CD14-positive monocyte (primary cell): Measurements from ENCODE around the gene ZC3H12C. TPM values are rescaled to one million over a fixed set of nuclear protein-coding genes. Genes with fewer than 3 reads are reported as not detected.

Source experiments
- DNase-seq, 3 donors: peaks; one replicate each; pipeline ENCODE4 v3.0.0-alpha.2; 2011 to 2022
- H2AFZ ChIP-seq: 2 replicates; pipeline ENCODE4 v1.6.0; 2012; ENCODE audit warnings: mild to moderate bottlenecking, low read depth, low read length, inconsistent platforms; ENCODE audit not compliant: insufficient read depth, poor library complexity, severe bottlenecking
- H3K27ac ChIP-seq, 2 donors: 1 replicate in 1 of 2; 2 replicates in 1 of 2; pipeline ENCODE4 v1.5.1; 2012 to 2013; ENCODE audit warnings: low read length in 2 of 2, control low read depth in 1 of 2, inconsistent platforms in 1 of 2, low read depth in 1 of 2, mild to moderate bottlenecking in 1 of 2
- H3K27me3 ChIP-seq, 2 donors: one replicate each; pipeline versions ENCODE4 v1.6.0 to v1.6.1; 2011 to 2013; ENCODE audit warnings: low read length in 2 of 2; ENCODE audit not compliant: control insufficient read depth in 2 of 2, insufficient read depth in 2 of 2
- H3K36me3 ChIP-seq, 2 donors: replicated peaks in 1 of 2; 1 replicate in 1 of 2; 2 replicates in 1 of 2; pipeline versions ENCODE4 v1.5.1 to v1.6.1; 2012 to 2013; ENCODE audit warnings: low read length in 2 of 2, control low read depth in 1 of 2, inconsistent platforms in 1 of 2, mild to moderate bottlenecking in 1 of 2; ENCODE audit not compliant: insufficient read depth in 2 of 2, control insufficient read depth in 1 of 2
- H3K4me1 ChIP-seq, 2 donors: 1 replicate in 1 of 2; 2 replicates in 1 of 2; pipeline versions ENCODE4 v1.5.1 to v1.6.1; 2012 to 2013; ENCODE audit warnings: low read length in 2 of 2, control low read depth in 1 of 2, inconsistent platforms in 1 of 2, mild to moderate bottlenecking in 1 of 2, moderate library complexity in 1 of 2; ENCODE audit not compliant: insufficient read depth in 2 of 2, control insufficient read depth in 1 of 2
- H3K4me2 ChIP-seq: replicated peaks from 2 replicates; pipeline ENCODE3; 2012; ENCODE audit warnings: low read length, moderate library complexity, mild to moderate bottlenecking; ENCODE audit not compliant: poor library complexity, severe bottlenecking; ENCODE audit errors: extremely low read depth
- H3K4me3 ChIP-seq, 3 experiments: fragments of 200-600 bp in 1 of 3; sonication (generic) in 1 of 3; replicated peaks in 1 of 3; 1 replicate in 2 of 3; 2 replicates in 1 of 3; pipeline ENCODE4 v1.5.1; 2011 to 2013; ENCODE audit warnings: low read length in 3 of 3, mild to moderate bottlenecking in 3 of 3, control low read depth in 2 of 3, low read depth in 2 of 3, inconsistent platforms in 1 of 3, moderate library complexity in 1 of 3
- H3K79me2 ChIP-seq: 2 replicates; pipeline ENCODE4 v1.6.0; 2012; ENCODE audit warnings: mild to moderate bottlenecking, control low read depth, inconsistent platforms, low read length, moderate library complexity; ENCODE audit not compliant: insufficient read depth
- H3K9ac ChIP-seq: 2 replicates; pipeline ENCODE4 v1.6.0; 2017; ENCODE audit warnings: low read length, mild to moderate bottlenecking; ENCODE audit not compliant: insufficient read depth, poor library complexity, severe bottlenecking
- H3K9me3 ChIP-seq, 2 donors: replicated peaks in 1 of 2; 1 replicate in 1 of 2; 2 replicates in 1 of 2; pipeline versions ENCODE4 v1.5.1 to v1.6.1; 2012 to 2013; ENCODE audit warnings: low read length in 2 of 2, control low read depth in 1 of 2; ENCODE audit not compliant: control insufficient read depth in 1 of 2, insufficient read depth in 1 of 2
- H4K20me1 ChIP-seq: 2 replicates; pipeline ENCODE4 v1.6.0; 2012; ENCODE audit warnings: mild to moderate bottlenecking, low read length, control low read depth, moderate library complexity; ENCODE audit not compliant: insufficient read depth
- H3K27ac Mint-ChIP-seq, 7 donors: one replicate each; pipeline ENCODE4 v1.8.0; 2020; ENCODE audit warnings: mild to moderate bottlenecking in 7 of 7, mixed read lengths in 7 of 7, moderate library complexity in 6 of 7, inconsistent platforms in 2 of 7
- H3K27me3 Mint-ChIP-seq, 3 donors: one replicate each; pipeline ENCODE4 v1.8.0; 2021 to 2022; ENCODE audit warnings: low read depth in 3 of 3, mild to moderate bottlenecking in 3 of 3, mixed read lengths in 3 of 3, moderate library complexity in 3 of 3, inconsistent platforms in 1 of 3
- H3K36me3 Mint-ChIP-seq, 2 donors: one replicate each; pipeline ENCODE4 v1.8.0; 2020; ENCODE audit warnings: mixed read lengths in 2 of 2, inconsistent platforms in 1 of 2, mild to moderate bottlenecking in 1 of 2
- H3K4me1 Mint-ChIP-seq: one replicate; pipeline ENCODE4 v1.8.0; 2020; ENCODE audit warnings: mild to moderate bottlenecking, mixed read lengths
- H3K4me3 Mint-ChIP-seq, 2 donors: one replicate each; pipeline ENCODE4 v1.8.0; 2020; ENCODE audit warnings: mild to moderate bottlenecking in 2 of 2, mixed read lengths in 2 of 2, moderate library complexity in 1 of 2
- H3K9me3 Mint-ChIP-seq, 7 donors: one replicate each; pipeline ENCODE4 v1.8.0; 2020 to 2022; ENCODE audit warnings: mixed read lengths in 7 of 7, mild to moderate bottlenecking in 6 of 7, moderate library complexity in 6 of 7, inconsistent platforms in 2 of 7
- CTCF ChIP-seq: fragments of 200-600 bp; IDR thresholded peaks from one replicate; pipeline ENCODE4 v1.8.0; 2022; ENCODE audit warnings: antibody characterized with exemption, mild to moderate bottlenecking
- WGBS: methylation state at CpG from one replicate; pipeline ENCODE4 v1.1.5; 2013; ENCODE audit warnings: missing lambda C conversion rate; ENCODE audit not compliant: insufficient coverage; 5-methylcytosine and 5-hydroxymethylcytosine counted together
- intact Hi-C, 2 donors: fragments of 100-400 bp; cut with micrococcal nuclease; formaldehyde crosslinking; loops; one replicate each; pipeline versions ENCODE4 v1.15.0 to v1.15.1; 2023
- polyA plus RNA-seq, 3 donors: library from polyadenylated mRNA; depleted of rRNA in 1 of 3; unstranded in 2 of 3; stranded (reverse) in 1 of 3; fragments of 300-500 nt in 2 of 3; fragments of >200 nt in 1 of 3; fragmentation: Illumina TruSeq in 2 of 3; gene quantifications; 1 replicate in 2 of 3; 2 replicates in 1 of 3; pipeline ENCODE4 v1.2.3, GENCODE V29; 2012 to 2021

Gene ZC3H12C
- polyA plus RNA-seq, 3 donors, result 0.47 to 2.6 (median 0.73) TPM

DNA sequence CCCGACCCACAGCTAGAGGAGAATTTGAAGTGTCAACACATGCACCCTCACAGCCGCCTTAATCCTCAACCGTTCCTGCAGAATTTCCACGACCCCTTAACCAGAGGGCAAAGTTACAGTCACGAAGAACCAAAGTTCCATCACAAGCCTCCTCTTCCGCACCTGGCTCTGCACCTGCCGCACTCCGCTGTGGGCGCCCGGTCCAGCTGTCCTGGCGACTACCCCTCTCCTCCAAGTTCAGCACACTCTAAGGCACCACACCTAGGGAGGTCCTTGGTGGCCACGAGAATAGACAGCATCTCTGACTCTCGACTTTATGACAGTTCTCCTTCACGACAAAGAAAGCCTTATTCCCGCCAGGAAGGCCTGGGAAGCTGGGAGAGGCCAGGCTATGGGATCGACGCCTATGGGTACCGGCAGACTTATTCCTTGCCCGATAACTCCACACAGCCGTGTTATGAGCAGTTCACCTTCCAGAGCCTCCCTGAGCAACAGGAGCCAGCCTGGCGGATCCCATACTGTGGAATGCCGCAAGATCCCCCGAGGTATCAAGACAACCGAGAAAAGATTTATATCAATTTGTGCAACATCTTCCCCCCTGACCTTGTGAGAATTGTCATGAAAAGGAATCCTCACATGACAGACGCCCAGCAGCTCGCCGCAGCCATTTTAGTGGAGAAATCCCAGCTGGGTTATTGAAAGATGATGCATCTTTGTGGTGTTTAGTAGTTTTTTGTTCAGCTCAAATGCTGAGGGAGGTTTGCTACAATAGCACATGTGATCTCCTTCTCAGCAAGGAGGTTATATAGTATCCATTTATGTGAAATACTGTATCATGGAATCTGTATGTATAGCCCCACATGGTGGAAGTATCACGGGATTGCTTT, 72.1 kb downstream of the ZC3H12C start:
- no peak for DNase-seq
- Histone ChIP-seq H3K79me2 (no peaks in the 10 kb centered on the region), H3K4me3 (no peak overlapping the region), H2AFZ (no peak overlapping the region), H3K4me2 (no peak overlapping the region), H3K9me3 (no peaks in the 10 kb centered on the region), H4K20me1 (no peaks in the 10 kb centered on the region), H3K36me3 (peaks cover 42 to 65% of the 10 kb centered on the region in 2 donors), H3K27me3 (no peaks in the 10 kb centered on the region), H3K27ac (no peak overlapping the region), H3K9ac (no peak overlapping the region), H3K4me1 (no peaks in the 10 kb centered on the region)
- Mint-ChIP-seq H3K27me3 (peaks cover 0 to 1% (median 0%) of the 10 kb centered on the region in 3 donors), H3K4me1 (no peaks in the 10 kb centered on the region), H3K27ac (peak overlapping the region in 3 of 7 donors; percentile 13 to 17 (median 13)), H3K4me3 (no peak overlapping the region), H3K9me3 (no peaks in the 10 kb centered on the region), H3K36me3 (peaks cover 28 to 43% of the 10 kb centered on the region in 2 donors)
- 95% methylated on average over 20 of the region's 28 CpGs for WGBS
- no peak for TF ChIP-seq CTCF
- intact Hi-C loops, result no loop called here

DNA sequence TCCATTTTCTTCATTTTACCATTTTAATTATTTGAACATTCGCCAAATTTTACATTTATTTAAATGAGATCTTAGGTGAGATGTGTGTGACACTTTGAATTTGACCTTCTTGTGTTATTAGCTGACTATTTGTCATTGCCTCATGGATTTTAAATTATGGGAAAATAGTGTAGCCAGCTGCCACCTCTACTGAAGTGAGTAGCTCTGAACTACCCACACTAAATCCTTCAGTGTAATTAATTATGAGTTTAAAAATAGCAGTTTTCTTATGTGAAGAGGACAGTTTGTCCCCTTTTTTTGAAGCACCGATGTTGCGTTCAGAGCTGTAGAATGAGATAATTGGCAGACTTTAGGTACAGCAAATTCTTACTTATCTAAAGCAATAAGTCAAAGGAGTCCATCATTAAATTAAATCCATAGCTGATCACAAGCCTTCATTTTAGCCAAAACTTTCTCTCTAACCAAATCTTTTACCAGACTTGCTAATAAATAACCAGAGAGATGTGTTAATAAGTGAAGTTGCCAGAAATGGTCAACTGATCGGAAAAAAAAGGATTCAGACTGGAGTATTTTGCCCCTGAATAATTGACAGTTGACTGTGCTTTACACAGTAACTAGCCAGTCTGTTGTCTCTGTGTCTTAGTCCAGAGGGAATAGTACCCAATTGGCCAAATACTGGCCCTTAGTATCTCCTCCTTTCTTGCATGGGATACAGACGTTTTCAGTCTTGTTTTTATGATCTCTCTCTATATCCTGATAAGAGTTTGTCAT, 75.0 kb downstream of the ZC3H12C start:
- Mint-ChIP-seq H3K27ac (no peak overlapping the region), H3K9me3 (no peaks in the 10 kb centered on the region)

More for the DNA sequence above, 75.0 kb downstream of the ZC3H12C start:
- 100% methylated on average over 1 of the region's 5 CpGs for WGBS
- Histone ChIP-seq H3K4me3 (no peak overlapping the region), H2AFZ (no peak overlapping the region), H3K9ac (no peak overlapping the region), H3K9me3 (no peaks in the 10 kb centered on the region), H3K4me1 (no peaks in the 10 kb centered on the region), H3K27ac (no peak overlapping the region), H3K36me3 (peaks cover 26 to 38% of the 10 kb centered on the region in 2 donors), H3K27me3 (no peaks in the 10 kb centered on the region), H3K4me2 (no peak overlapping the region), H4K20me1 (no peaks in the 10 kb centered on the region), H3K79me2 (no peaks in the 10 kb centered on the region)
- intact Hi-C loops, result no loop called here
- H3K36me3 Mint-ChIP-seq, result peaks cover 18 to 29% of the 10 kb centered on the region in 2 donors
- no peaks in the 10 kb centered on the region for H3K4me1 Mint-ChIP-seq
- no peak for TF ChIP-seq CTCF
- H3K4me3 Mint-ChIP-seq, result no peak overlapping the region
- H3K27me3 Mint-ChIP-seq, result peaks cover 0 to 1% (median 0%) of the 10 kb centered on the region in 3 donors
- no peak for DNase-seq
